ENCODE measurements around the gene CHRNA5.

DNA sequence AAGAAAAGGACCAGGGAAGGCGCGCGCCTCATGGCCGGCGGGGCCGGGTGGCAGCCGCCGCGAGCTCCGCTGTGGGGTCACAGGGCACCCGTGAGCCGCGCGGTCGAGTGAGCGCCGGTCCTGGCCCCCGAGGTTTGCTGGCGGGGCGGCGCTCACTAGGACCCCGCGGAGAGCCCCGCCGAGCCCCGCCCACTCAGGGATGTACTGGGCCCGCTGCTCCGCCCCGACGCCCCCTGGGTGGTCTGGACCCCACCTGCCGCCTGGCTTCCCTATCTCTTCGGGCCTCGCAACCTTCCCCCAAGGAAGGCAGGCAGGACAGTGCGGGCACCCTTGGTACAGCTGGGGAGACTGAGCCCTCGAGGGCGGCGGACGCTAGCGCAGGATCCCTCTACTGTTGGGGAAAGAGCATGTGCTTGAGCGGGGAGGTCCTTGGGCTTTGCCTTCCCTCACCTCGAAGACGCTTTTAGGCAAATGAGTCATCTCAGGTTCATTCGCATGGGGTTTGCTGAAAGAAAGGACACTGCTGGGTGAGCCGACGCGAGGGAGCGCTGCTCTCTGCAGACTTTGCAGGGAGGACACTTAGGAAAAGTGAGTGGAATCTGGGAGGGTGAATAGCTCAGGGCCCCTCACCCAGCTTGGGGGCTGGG is 75.9 kb downstream of the CHRNA5 start, which contains the start of gene CHRNB4:
- TF ChIP-seq, protein P1, sequence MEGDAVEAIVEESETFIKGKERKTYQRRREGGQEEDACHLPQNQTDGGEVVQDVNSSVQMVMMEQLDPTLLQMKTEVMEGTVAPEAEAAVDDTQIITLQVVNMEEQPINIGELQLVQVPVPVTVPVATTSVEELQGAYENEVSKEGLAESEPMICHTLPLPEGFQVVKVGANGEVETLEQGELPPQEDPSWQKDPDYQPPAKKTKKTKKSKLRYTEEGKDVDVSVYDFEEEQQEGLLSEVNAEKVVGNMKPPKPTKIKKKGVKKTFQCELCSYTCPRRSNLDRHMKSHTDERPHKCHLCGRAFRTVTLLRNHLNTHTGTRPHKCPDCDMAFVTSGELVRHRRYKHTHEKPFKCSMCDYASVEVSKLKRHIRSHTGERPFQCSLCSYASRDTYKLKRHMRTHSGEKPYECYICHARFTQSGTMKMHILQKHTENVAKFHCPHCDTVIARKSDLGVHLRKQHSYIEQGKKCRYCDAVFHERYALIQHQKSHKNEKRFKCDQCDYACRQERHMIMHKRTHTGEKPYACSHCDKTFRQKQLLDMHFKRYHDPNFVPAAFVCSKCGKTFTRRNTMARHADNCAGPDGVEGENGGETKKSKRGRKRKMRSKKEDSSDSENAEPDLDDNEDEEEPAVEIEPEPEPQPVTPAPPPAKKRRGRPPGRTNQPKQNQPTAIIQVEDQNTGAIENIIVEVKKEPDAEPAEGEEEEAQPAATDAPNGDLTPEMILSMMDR (IDR thresholded peaks at IDR 0.05 in 8 of 11, conservative IDR thresholded peaks at IDR 0.05 in 3 of 11), result no peak
- no peak for TF ChIP-seq POLR2A (IDR thresholded peaks at IDR 0.05)

Data from spleen (tissue), 7 donors.